Esophagus squamous epithelium (tissue), 5 donors: ENCODE results near the gene SERPINA12. TPM values are rescaled to one million over a fixed set of nuclear protein-coding genes. Genes with fewer than 3 reads are reported as not detected.

Experiments used
- DNase-seq: peaks from one replicate; lab custom pipeline; 2025; lab: John Stamatoyannopoulos, UW
- H3K27ac ChIP-seq, 4 donors: fragments of 200-600 bp; sonication (generic); one replicate each; pipeline ENCODE4 v1.5.1; 2016 to 2019; ENCODE audit warnings: mild to moderate bottlenecking in 1 of 4
- H3K27me3 ChIP-seq, 4 donors: fragments of 200-600 bp; sonication (generic); 1 replicate in 3 of 4; 2 replicates in 1 of 4; pipeline versions ENCODE4 v1.5.1 to v1.6.0; 2017 to 2021; ENCODE audit warnings: antibody characterized with exemption in 1 of 4
- H3K36me3 ChIP-seq, 3 donors: fragments of 200-600 bp; sonication (generic); one replicate each; pipeline ENCODE4 v1.5.1; 2016 to 2019
- H3K4me1 ChIP-seq, 3 donors: fragments of 200-600 bp; sonication (generic); one replicate each; pipeline ENCODE4 v1.5.1; 2017 to 2019
- H3K4me3 ChIP-seq, 4 donors: fragments of 200-600 bp; sonication (generic); 1 replicate in 3 of 4; 2 replicates in 1 of 4; pipeline ENCODE4 v1.5.1; 2016 to 2019; ENCODE audit warnings: mild to moderate bottlenecking in 2 of 4, moderate library complexity in 1 of 4
- H3K9me3 ChIP-seq, 3 donors: fragments of 200-600 bp; sonication (generic); one replicate each; pipeline ENCODE4 v1.5.1; 2016 to 2019
- POLR2A ChIP-seq, 4 donors: fragments of 450-650 bp; IDR thresholded peaks; one replicate each; pipeline ENCODE4 v1.6.1; 2017; ENCODE audit warnings: antibody characterized with exemption in 4 of 4, mild to moderate bottlenecking in 4 of 4, moderate library complexity in 3 of 4
- WGBS, 2 donors: methylation state at CpG; one replicate each; pipeline ENCODE4 v1.1.5; 2018; 5-methylcytosine and 5-hydroxymethylcytosine counted together
- intact Hi-C: fragments of 100-400 bp; cut with DNase I; formaldehyde crosslinking; loops from one replicate; pipeline ENCODE4 v1.15.0; 2022
- total RNA-seq, 4 donors: library from RNA; depleted of rRNA; stranded (reverse); fragments of >200 nt; gene quantifications; one replicate each; pipeline ENCODE4 v1.1.0, GENCODE V29; 2016
- TF ChIP-seq, protein P1 (sequence below), 6 experiments: fragments of 450-650 bp in 4 of 6; fragments of 200-600 bp in 2 of 6; sonication (generic) in 2 of 6; IDR thresholded peaks; one replicate each; pipeline ENCODE4 v1.5.1; 2016 to 2019; ENCODE audit warnings: antibody characterized with exemption in 6 of 6, mild to moderate bottlenecking in 4 of 6, moderate library complexity in 4 of 6
- donor health status: DM: yes; HTN: yes; CAD: no.

Gene SERPINA12
- total RNA-seq, 4 donors from 2014 or later, result not detected

DNA sequence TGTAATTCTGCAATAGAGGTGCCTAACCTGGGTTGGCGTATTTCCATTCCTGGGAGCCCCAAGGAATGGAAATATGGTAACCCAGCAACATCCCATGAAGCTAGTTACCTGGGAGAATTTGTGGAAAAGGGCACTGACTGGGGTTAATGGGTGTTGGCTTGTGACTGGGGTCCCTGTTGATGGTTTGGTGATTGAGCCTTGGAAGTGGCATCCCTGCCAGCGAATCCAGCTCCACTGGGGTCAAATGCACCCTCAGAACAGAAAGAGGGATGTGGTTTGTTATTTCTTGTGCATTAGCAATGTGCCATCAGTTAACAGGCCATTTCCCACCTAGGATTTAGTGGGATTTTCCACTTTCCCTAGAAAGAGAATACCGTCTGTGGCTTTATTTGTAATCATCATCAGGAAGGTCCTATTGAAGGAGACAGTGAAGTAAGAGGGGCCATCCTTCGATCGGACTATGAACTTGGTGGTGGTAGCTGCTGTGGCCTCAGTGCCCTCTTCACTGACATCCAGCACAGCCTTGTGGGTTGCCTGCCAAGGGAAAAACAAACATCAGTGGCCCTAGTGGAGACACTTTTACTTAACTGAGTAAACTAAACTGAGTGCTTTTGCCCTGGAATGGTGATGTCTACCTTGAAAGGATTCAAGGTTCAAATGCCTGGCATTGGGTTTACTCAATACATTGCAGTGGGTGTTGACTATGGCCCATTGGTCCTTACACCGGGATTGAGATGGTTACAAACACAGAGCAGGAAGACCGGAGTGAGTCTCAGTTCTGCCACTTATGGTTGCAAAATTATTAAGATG is 46.3 kb downstream of the SERPINA12 start:
- no peak overlapping the region for H3K4me3 ChIP-seq
- TF ChIP-seq, protein P1, sequence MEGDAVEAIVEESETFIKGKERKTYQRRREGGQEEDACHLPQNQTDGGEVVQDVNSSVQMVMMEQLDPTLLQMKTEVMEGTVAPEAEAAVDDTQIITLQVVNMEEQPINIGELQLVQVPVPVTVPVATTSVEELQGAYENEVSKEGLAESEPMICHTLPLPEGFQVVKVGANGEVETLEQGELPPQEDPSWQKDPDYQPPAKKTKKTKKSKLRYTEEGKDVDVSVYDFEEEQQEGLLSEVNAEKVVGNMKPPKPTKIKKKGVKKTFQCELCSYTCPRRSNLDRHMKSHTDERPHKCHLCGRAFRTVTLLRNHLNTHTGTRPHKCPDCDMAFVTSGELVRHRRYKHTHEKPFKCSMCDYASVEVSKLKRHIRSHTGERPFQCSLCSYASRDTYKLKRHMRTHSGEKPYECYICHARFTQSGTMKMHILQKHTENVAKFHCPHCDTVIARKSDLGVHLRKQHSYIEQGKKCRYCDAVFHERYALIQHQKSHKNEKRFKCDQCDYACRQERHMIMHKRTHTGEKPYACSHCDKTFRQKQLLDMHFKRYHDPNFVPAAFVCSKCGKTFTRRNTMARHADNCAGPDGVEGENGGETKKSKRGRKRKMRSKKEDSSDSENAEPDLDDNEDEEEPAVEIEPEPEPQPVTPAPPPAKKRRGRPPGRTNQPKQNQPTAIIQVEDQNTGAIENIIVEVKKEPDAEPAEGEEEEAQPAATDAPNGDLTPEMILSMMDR (IDR thresholded peaks at IDR 0.05), result no peak
- TF ChIP-seq POLR2A (IDR thresholded peaks at IDR 0.05), result no peak
- no peak overlapping the region for H3K27ac ChIP-seq
- H3K4me1 ChIP-seq, result peaks cover 0 to 3% (median 0%) of the 10 kb centered on the region in 3 donors
- H3K36me3 ChIP-seq, result no peaks in the 10 kb centered on the region
- intact Hi-C loops, result no loop called here
- H3K9me3 ChIP-seq, result peaks cover 0 to 21% (median 5%) of the 10 kb centered on the region in 3 donors
- no peak for DNase-seq
- no peaks in the 10 kb centered on the region for H3K27me3 ChIP-seq
- 83 to 92% methylated on average over 5 to 7 of the region's 7 CpGs for WGBS, 2 donors

DNA sequence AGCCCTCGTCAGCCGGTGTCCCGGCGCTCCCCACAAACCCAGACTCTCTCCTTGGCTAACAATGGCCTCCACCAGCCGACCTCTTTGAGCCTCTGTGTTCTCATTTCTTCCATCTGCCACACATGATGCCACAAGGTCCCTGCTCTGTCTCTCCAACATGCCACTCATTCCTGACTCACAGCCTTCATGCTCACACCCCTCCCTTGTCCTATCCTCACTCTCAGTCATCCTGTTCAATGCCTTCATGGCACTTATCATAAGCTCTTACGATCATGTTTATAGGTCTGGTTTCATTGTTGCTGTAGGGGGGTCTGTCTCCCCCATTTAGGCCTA is 47.1 kb downstream of the SERPINA12 start:
- no peak for DNase-seq
- Histone ChIP-seq H3K4me1 (peaks cover 0 to 3% (median 0%) of the 10 kb centered on the region in 3 donors), H3K4me3 (no peak overlapping the region), H3K27me3 (no peaks in the 10 kb centered on the region), H3K27ac (no peak overlapping the region), H3K9me3 (peaks cover 0 to 21% (median 5%) of the 10 kb centered on the region in 3 donors), H3K36me3 (no peaks in the 10 kb centered on the region)
- no peak for TF ChIP-seq POLR2A (IDR thresholded peaks at IDR 0.05)
- TF ChIP-seq, protein P1 (IDR thresholded peaks at IDR 0.05), result no peak
- WGBS, 2 donors, result 86 to 95% methylated on average over 6 of the region's 6 CpGs
- intact Hi-C loops, result no loop called here

DNA sequence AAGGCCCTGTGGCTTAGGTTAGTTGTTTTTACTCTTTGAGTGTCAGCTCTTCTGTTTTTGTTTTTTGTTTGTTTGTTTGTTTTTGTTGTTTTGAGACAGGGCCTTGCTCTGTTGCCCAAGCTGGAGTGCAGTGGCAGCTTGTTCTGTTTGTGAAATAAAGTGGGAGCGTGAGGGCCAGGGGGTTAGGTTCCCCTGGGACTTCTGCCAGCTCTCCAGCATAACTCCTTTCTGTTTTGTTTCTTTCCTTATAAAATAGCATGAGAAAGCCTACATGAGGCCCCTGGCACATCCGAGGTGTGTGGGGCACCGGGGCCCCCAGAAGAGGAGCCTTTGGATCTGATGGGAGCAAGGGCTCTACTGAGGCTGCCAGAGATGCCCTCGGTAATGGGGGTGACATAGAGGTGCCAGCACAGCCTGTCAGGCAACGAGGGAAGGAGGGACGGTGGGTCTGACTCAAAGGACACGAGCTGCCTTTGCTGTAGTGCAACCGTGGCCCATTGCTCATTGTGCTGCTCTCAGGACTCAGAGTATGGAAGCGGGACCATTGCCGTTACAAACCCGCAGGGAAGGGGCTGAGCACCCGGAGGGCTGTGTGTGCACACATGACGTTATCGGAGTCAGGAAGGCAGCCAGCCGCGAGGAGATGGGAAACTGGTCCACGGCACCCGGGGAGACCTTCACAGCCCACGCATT is 47.6 kb downstream of the SERPINA12 start:
- intact Hi-C loops, result no loop called here
- H3K27ac ChIP-seq, result no peak overlapping the region
- H3K36me3 ChIP-seq, result no peaks in the 10 kb centered on the region
- H3K27me3 ChIP-seq, result no peaks in the 10 kb centered on the region
- peaks cover 0 to 21% (median 5%) of the 10 kb centered on the region in 3 donors for H3K9me3 ChIP-seq
- 84 to 91% methylated on average over 11 to 13 of the region's 19 CpGs for WGBS, 2 donors
- TF ChIP-seq POLR2A (IDR thresholded peaks at IDR 0.05), result no peak
- TF ChIP-seq, protein P1 (IDR thresholded peaks at IDR 0.05), result no peak
- DNase-seq, result no peak
- H3K4me1 ChIP-seq, result peaks cover 0 to 3% (median 0%) of the 10 kb centered on the region in 3 donors
- no peak overlapping the region for H3K4me3 ChIP-seq

DNA sequence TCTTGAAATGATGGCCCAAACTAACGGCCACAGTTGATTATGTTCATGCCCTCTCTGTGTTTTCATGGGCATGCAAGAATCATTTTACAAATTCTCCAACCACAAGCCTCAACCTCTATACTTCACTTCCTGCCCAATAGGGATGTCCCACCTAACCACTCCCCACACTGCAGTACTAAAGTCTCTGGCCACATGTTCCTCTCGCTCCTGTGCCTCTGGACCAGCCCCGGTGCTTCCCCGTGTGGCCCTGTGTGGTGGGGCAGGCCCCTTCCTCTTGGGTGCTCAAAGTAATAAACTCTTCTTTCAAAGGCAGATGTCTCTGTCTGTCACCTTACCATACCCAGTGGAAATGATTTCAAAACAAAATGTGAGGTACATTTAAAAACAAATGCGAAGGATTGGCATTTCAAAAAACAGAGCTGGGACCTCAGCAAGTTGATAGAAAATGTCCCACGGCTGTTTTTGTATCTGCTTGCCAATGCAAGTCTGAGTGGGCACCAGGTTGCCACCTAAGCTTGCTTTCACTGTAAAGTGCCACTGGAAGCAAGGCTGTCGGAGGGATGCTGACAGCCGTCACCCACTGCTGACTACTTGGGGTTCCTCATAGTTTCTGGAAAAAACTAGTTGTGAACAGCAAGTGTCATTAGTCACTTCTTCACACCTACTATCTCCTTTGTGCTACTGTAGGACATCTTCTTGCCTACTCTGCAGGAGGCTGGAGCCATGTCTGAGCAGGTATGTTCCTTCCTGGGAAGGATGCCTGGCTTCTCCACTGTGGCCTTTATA is 48.4 kb downstream of the SERPINA12 start:
- intact Hi-C loops, result no loop called here
- H3K4me3 ChIP-seq, result no peak overlapping the region
- H3K27ac ChIP-seq, result no peak overlapping the region
- no peaks in the 10 kb centered on the region for H3K27me3 ChIP-seq
- peaks cover 0 to 3% (median 0%) of the 10 kb centered on the region in 3 donors for H3K4me1 ChIP-seq
- DNase-seq, result no peak
- peaks cover 0 to 20% (median 5%) of the 10 kb centered on the region in 3 donors for H3K9me3 ChIP-seq
- WGBS, 2 donors, result 57 to 69% methylated on average over 8 of the region's 8 CpGs
- H3K36me3 ChIP-seq, result no peaks in the 10 kb centered on the region
- TF ChIP-seq, protein P1 (IDR thresholded peaks at IDR 0.05), result no peak
- TF ChIP-seq POLR2A (IDR thresholded peaks at IDR 0.05), result no peak
